Kidney tubule cell (primary cell): ENCODE results near the gene TAF4B.
A peak's percentile ranks its signal among the peaks of the same experiment; 100 is the strongest.
"Not testable (repeated sequence)": the region's sequence is repeated elsewhere in the genome, so short reads cannot be mapped to it uniquely, and the experiment has no call there.

Experiments used
- DNase-seq: peaks from one replicate; pipeline ENCODE4 v3.0.0-alpha.2; 2018; ENCODE audit warnings: low spot score

TAF4B gene, protein sequence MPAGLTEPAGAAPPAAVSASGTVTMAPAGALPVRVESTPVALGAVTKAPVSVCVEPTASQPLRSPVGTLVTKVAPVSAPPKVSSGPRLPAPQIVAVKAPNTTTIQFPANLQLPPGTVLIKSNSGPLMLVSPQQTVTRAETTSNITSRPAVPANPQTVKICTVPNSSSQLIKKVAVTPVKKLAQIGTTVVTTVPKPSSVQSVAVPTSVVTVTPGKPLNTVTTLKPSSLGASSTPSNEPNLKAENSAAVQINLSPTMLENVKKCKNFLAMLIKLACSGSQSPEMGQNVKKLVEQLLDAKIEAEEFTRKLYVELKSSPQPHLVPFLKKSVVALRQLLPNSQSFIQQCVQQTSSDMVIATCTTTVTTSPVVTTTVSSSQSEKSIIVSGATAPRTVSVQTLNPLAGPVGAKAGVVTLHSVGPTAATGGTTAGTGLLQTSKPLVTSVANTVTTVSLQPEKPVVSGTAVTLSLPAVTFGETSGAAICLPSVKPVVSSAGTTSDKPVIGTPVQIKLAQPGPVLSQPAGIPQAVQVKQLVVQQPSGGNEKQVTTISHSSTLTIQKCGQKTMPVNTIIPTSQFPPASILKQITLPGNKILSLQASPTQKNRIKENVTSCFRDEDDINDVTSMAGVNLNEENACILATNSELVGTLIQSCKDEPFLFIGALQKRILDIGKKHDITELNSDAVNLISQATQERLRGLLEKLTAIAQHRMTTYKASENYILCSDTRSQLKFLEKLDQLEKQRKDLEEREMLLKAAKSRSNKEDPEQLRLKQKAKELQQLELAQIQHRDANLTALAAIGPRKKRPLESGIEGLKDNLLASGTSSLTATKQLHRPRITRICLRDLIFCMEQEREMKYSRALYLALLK

GRCh38 chr18:26226229-26227050 lies at the start of gene TAF4B:
TSS of gene TAF4B (plus strand) at chr18:26226445. CDS start at chr18:26226934, 489 bp downstream.
- DNase-seq: peak; percentile 94

DNA sequence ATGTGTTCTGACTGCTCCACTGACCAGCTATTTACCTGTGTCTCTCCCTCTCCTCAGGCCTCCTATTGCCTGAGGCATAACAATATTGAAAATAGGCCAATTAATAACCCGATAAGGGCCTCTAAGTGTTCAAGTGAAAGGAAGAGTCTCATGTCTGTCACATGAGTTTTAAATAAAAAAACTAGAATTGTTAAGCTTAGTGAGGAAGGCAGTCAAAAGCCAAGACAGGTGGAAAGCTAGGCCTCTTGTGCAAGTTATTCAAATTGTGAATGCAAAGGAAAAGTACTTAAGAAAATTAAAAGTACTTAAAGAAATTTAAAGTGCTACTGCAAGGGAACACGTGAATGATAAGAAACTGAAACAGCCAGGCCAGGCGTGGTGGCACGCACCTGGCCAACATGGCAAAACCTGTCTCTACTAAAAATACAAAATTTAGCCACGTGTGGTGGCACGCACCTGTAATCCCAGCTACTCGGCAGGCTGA lies 44.9 kb upstream of the TAF4B start:
- DNase-seq: no peak

DNA sequence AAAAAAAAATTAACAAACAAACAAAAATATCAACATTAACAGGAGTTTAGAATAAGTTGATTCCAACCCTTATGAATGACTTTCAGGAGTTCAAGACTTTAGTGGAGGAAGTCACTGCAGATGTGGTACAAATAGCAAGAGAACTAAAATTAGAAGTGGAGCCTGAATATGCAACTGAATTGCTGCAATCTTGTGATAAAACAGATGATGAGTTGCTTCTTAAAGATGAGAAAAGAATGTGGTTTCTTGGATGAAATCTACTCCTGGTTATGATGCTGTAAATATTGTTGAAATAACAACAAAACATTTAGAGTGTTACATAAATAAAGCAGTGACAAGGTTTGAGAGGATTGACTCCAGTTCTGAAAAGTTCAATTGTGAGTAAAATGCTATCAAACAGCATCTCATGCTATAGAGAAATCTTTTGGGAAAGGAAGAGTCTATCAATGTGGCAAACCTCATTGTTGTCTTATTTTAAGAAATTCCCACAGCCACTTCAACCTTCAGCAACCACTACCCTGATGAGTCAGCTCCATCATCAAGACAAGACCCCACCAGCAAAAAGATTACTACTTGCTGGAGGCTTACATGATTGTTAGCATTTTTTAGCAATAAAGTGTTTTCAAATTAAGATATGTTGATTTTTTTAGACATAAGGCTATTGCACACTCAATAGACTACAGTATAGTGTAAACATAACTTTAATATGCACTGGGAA lies 42.7 kb upstream of the TAF4B start:
- no peak for DNase-seq

- peak; percentile 33 for DNase-seq
Observed at GRCh38 chr18:26185267-26185666, 41.0 kb upstream of the TAF4B start.

GRCh38 chr18:26190506-26190905 lies 35.7 kb upstream of the TAF4B start:
- DNase-seq: peak; percentile 44

DNA sequence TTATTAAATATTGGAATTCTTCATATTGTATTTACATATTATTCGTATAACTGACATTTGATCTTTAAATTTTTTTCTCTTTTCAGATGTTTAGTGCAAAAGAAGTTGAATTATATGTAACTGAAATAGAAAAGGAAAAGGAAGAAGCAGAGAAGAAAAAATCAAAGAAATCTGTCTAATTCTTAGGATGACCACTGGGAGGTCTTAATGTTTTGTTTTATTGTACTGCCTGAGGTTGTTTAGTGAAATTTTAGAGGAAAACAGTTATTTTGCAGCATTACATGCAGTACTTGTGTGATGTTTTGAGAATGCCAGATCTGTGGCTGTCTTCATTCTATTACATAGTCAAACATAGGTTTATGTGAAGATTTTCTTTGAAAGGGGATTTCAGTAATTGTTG lies 34.0 kb upstream of the TAF4B start:
- no peak for DNase-seq

GRCh38 chr18:26196605-26197004 lies 29.6 kb upstream of the TAF4B start:
- no peak for DNase-seq

DNA sequence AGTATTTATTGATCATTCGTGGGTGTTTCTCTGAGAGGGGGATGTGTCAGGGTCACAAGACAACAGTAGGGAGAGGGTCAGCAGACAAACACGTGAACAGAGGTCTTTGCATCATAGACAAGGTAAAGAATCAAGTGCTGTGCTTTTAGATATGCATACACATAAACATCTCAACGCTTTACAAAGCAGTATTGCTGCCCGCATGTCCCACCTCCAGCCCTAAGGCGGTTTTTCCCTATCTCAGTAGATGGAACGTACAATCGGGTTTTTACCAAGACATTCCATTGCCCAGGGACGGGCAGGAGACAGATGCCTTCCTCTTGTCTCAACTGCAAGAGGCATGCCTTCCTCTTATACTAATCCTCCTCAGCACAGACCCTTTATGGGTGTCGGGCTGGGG lies 24.2 kb upstream of the TAF4B start:
- not testable (repeated sequence) for DNase-seq

- no peak for DNase-seq
Observed at GRCh38 chr18:26205318-26205717, 20.9 kb upstream of the TAF4B start.

GRCh38 chr18:26206488-26206887 lies 19.8 kb upstream of the TAF4B start:
- DNase-seq: peak; percentile 55

- peak; percentile 28 for DNase-seq
Observed at GRCh38 chr18:26207937-26208336, 18.3 kb upstream of the TAF4B start.

GRCh38 chr18:26208977-26209376 lies 17.3 kb upstream of the TAF4B start:
- DNase-seq: no peak

- no peak for DNase-seq
Observed at GRCh38 chr18:26210147-26210546, 16.1 kb upstream of the TAF4B start.

GRCh38 chr18:26215247-26215970 lies 10.8 kb upstream of the TAF4B start:
- DNase-seq: no peak

DNA sequence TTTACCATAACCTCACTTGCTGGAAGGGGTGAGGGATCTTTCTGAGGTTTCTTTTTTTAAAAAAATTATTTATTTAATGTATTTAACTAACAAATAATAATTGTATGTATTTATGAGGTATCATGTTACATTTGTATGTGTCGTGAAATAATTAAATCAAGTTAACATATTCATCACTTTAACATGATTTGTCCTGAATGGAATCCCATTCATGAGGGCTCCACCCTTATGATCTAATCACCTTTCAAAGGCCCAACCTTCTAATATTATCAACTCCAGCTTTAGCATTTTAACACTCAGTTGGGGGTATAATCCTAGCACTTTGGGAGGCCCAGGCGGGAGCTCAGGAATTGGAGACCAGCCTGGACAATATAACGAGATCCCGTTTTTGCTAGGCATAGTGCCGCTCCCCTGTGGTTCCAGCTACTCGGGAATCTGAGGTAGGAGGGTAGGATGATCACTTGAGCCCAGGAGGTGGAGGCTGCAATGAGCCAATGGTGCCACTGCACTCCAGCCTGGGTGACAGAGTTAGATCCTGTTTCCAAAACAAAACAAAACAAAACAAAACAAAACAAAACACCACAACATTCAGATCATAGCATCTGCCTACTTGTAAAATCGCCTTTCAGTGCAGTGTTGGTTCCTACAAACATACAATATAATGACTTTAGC lies 1.1 kb upstream of the TAF4B start:
- no peak for DNase-seq

DNA sequence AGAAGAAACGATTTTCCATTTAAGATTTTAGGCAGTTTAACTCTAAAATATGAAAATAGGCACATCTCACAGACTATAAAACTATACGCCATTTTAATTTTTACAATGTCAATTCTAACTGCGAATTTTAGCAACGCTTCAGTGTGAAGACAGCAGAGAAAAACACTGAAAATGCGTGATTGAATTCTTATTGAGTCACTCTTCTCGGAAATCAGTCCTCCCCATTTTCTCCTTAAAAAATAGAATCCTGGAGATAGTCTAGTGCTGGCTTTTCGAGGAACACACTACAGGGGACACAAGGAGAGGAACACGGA lies 373 bp upstream of the TAF4B start:
- DNase-seq: no peak

GRCh38 chr18:26227051-26227670 lies 916 bp downstream of the TAF4B start:
- DNase-seq: peak; percentile 37

GRCh38 chr18:26228562-26229260 lies 2.5 kb downstream of the TAF4B start:
- DNase-seq: no peak

DNA sequence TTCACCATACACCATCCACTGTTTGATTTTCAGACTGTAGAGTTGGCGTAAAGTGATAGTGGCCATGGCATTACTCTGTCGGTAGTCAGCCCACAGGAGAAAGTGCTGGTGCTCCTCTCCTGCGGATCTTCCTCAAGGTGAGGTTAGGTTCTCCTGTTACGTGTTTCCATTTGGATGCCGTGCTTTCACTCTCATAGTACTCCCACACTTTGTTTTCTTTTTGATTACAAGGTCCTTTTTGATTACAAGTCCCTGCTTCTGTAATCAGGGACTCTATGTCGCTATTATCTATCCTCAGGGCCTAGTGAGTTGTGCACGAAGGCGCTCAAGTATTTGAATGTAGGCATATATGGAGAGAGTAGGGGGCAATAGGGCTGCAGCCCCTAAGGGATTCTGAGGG lies 4.3 kb downstream of the TAF4B start:
- DNase-seq: no peak
